HEK293T (cell line): ENCODE results near the gene TMC6.

Experiments
- CTCF ChIA-PET: fragments of 350-600 bp; formaldehyde crosslinking; extraction: SDS; loops from one replicate; lab custom pipeline; 2021; ENCODE audit warnings: antibody characterized with exemption, inconsistent platforms; lab: Yijun Ruan, JAX
- POLR2A ChIA-PET: fragments of 350-600 bp; formaldehyde crosslinking; extraction: SDS; loops from one replicate; lab custom pipeline; 2020; ENCODE audit warnings: antibody characterized with exemption, inconsistent platforms; lab: Yijun Ruan, JAX
- DNase-seq: peaks from one replicate; pipeline ENCODE4 v3.0.0; 2012; ENCODE audit warnings: mixed read lengths; ENCODE audit errors: extremely low spot score
- ARNT ChIP-seq: fragments of 450-650 bp; IDR thresholded peaks from 2 replicates; pipeline ENCODE4 v1.6.1; 2017; ENCODE audit warnings: mild to moderate bottlenecking
- BHLHE40 ChIP-seq: fragments of 450-650 bp; IDR thresholded peaks from 2 replicates; pipeline ENCODE4 v1.6.1; 2016; ENCODE audit warnings: mild to moderate bottlenecking, moderate library complexity, borderline replicate concordance
- CTBP1 ChIP-seq: fragments of 450-650 bp; IDR thresholded peaks from 2 replicates; pipeline ENCODE4 v1.6.1; 2016; ENCODE audit warnings: borderline replicate concordance
- ELF4 ChIP-seq: fragments of 450-650 bp; IDR thresholded peaks from 2 replicates; pipeline ENCODE4 v1.6.1; 2017; ENCODE audit warnings: antibody characterized with exemption
- FOXA1 ChIP-seq: fragments of 450-650 bp; IDR thresholded peaks from 2 replicates; pipeline ENCODE4 v1.6.1; 2016; ENCODE audit warnings: mild to moderate bottlenecking
- FOXK2 ChIP-seq: fragments of 450-650 bp; IDR thresholded peaks from 2 replicates; pipeline ENCODE4 v1.6.1; 2016; ENCODE audit warnings: mild to moderate bottlenecking
- FOXM1 ChIP-seq: fragments of 450-650 bp; IDR thresholded peaks from 2 replicates; pipeline ENCODE4 v1.6.1; 2017; ENCODE audit warnings: mild to moderate bottlenecking, borderline replicate concordance
- HDGF ChIP-seq: fragments of 450-650 bp; IDR thresholded peaks from 2 replicates; pipeline ENCODE4 v1.6.1; 2017; ENCODE audit warnings: antibody characterized with exemption, borderline replicate concordance
- L3MBTL2 ChIP-seq: fragments of 450-650 bp; conservative IDR thresholded peaks from 2 replicates; pipeline ENCODE4 v1.6.1; 2016; ENCODE audit warnings: mild to moderate bottlenecking
- LEF1 ChIP-seq: fragments of 450-650 bp; IDR thresholded peaks from 2 replicates; pipeline ENCODE4 v1.6.1; 2017; ENCODE audit warnings: mild to moderate bottlenecking, borderline replicate concordance
- NFRKB ChIP-seq: fragments of 450-650 bp; IDR thresholded peaks from 2 replicates; pipeline ENCODE4 v1.6.1; 2016; ENCODE audit warnings: mild to moderate bottlenecking, moderate library complexity
- PKNOX1 ChIP-seq: fragments of 450-650 bp; IDR thresholded peaks from 2 replicates; pipeline ENCODE4 v1.6.1; 2016
- SP1 ChIP-seq: fragments of 450-650 bp; IDR thresholded peaks from 2 replicates; pipeline ENCODE4 v1.6.1; 2017
- SUZ12 ChIP-seq: fragments of 450-650 bp; IDR thresholded peaks from 2 replicates; pipeline ENCODE4 v1.6.1; 2016; ENCODE audit warnings: mild to moderate bottlenecking
- TARDBP ChIP-seq: fragments of 450-650 bp; IDR thresholded peaks from 2 replicates; pipeline ENCODE4 v1.6.1; 2016
- ZNF384 ChIP-seq: fragments of 450-650 bp; IDR thresholded peaks from 2 replicates; pipeline ENCODE4 v1.6.1; 2016

Gene TMC6

GRCh38 chr17:78101542-78101941 is 27.0 kb downstream of the TMC6 start:
- DNase-seq: no peak
- POLR2A ChIA-PET: no interaction called here
- CTCF ChIA-PET: no interaction called here
- TF ChIP-seq CTBP1 (no peak), FOXA1 (no peak), TARDBP (no peak), FOXM1 (no peak), FOXK2 (no peak), SUZ12 (no peak), ARNT (no peak), ZNF384 (no peak), L3MBTL2 (no peak)

- no peak for DNase-seq
- POLR2A ChIA-PET: no interaction called here
- CTCF ChIA-PET: no interaction called here
Observed at GRCh38 chr17:78101112-78101511, 27.4 kb downstream of the TMC6 start.

GRCh38 chr17:78096093-78096492 is 32.5 kb downstream of the TMC6 start:
- TF ChIP-seq FOXK2: no peak
- no peak for TF ChIP-seq PKNOX1
- no peak for TF ChIP-seq ELF4
- no peak for TF ChIP-seq FOXM1
- no peak for TF ChIP-seq BHLHE40
- no peak for TF ChIP-seq HDGF
- TF ChIP-seq NFRKB: no peak
- no peak for TF ChIP-seq ZNF384
- no peak for TF ChIP-seq L3MBTL2
- TF ChIP-seq FOXA1: no peak
- TF ChIP-seq CTBP1: no peak
- no peak for TF ChIP-seq SUZ12
- TF ChIP-seq SP1: no peak
- TF ChIP-seq LEF1: no peak
- POLR2A ChIA-PET: interaction anchor here (0.8 kb wide), 1 partner anchor 118 kb away, joined by 3 read pairs; the partner anchor contains the start of gene BIRC5
- CTCF ChIA-PET: interaction anchor here (0.7 to 1.2 kb wide), 2 partner anchors 10 to 11 kb away, joined by 3 read pairs; no protein-coding TSS in a partner anchor
- DNase-seq: no peak

More at GRCh38 chr17:78101112-78101511, 27.4 kb downstream of the TMC6 start:
- TF ChIP-seq FOXM1: no peak
- TF ChIP-seq SUZ12: no peak
- TF ChIP-seq LEF1: no peak
- TF ChIP-seq BHLHE40: no peak
- no peak for TF ChIP-seq ZNF384
- TF ChIP-seq CTBP1: no peak
- no peak for TF ChIP-seq SP1
- TF ChIP-seq TARDBP: no peak
- no peak for TF ChIP-seq ELF4
- no peak for TF ChIP-seq HDGF
- TF ChIP-seq ARNT: no peak
- TF ChIP-seq FOXK2: no peak
- TF ChIP-seq PKNOX1: no peak
- no peak for TF ChIP-seq FOXA1
- TF ChIP-seq L3MBTL2: no peak
- TF ChIP-seq NFRKB: no peak

GRCh38 chr17:78095035-78095434 is 33.5 kb downstream of the TMC6 start:
- no peak for TF ChIP-seq SP1
- no peak for TF ChIP-seq LEF1
- no peak for TF ChIP-seq ELF4
- no peak for TF ChIP-seq PKNOX1
- no peak for TF ChIP-seq SUZ12
- TF ChIP-seq ZNF384: no peak
- no peak for TF ChIP-seq NFRKB
- TF ChIP-seq TARDBP: no peak
- no peak for TF ChIP-seq FOXM1
- no peak for TF ChIP-seq L3MBTL2
- TF ChIP-seq ARNT: no peak
- no peak for TF ChIP-seq FOXA1
- no peak for TF ChIP-seq CTBP1
- TF ChIP-seq HDGF: no peak
- TF ChIP-seq BHLHE40: no peak
- no peak for TF ChIP-seq FOXK2
- CTCF ChIA-PET: no interaction called here
- DNase-seq: no peak
- POLR2A ChIA-PET: no interaction called here

DNA sequence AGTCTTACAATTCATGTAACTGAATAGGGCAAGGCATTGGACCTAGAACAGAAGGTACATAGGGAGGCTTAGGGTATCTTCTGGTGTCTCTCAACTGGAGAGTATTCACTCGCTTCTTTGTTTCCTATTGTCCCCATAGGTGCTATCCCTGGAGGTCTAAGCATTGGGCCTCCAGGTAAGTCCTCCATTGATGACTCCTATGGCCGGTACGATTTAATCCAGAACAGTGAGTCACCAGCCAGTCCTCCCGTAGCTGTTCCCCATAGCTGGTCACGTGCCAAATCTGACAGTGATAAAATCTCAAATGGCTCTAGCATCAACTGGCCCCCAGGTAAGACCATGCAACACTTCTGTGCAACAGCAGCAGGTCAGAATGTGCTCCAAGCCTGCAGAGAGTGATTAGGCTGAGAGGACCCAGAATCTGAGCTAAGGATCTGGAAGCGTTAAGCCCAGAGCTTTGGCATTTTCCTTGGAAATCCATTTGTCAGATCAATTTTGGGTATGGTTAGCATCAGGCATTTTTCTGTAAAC is 35.7 kb downstream of the TMC6 start:
- no peak for DNase-seq
- TF ChIP-seq SUZ12 (no peak), FOXA1 (no peak), ELF4 (no peak), FOXM1 (no peak), LEF1 (no peak), TARDBP (no peak), FOXK2 (no peak), L3MBTL2 (no peak), PKNOX1 (no peak)
- ChIA-PET CTCF (interaction anchor here (0.7 to 1.2 kb wide), 2 partner anchors 8 to 79 kb away, joined by 3 to 6 read pairs; no protein-coding TSS in a partner anchor), POLR2A (no interaction called here)
